Colonic mucosa (tissue), 4 donors: Measurements from ENCODE around the gene TMEM266. TPM values are rescaled to one million over a fixed set of nuclear protein-coding genes. Genes with fewer than 3 reads are reported as not detected.

Source experiments
- DNase-seq: peaks from one replicate; pipeline ENCODE4 v3.0.0-alpha.2; 2020
- H3K27ac ChIP-seq: fragments of 200-600 bp; one replicate; pipeline ENCODE4 v1.8.0; 2021
- H3K27me3 ChIP-seq: fragments of 200-600 bp; one replicate; pipeline ENCODE4 v1.8.0; 2021
- H3K36me3 ChIP-seq: fragments of 200-600 bp; one replicate; pipeline ENCODE4 v1.8.0; 2021
- H3K4me1 ChIP-seq: fragments of 200-600 bp; one replicate; pipeline ENCODE4 v1.8.0; 2021; ENCODE audit warnings: mild to moderate bottlenecking
- H3K4me3 ChIP-seq: fragments of 200-600 bp; one replicate; pipeline ENCODE4 v1.8.0; 2021
- H3K9ac ChIP-seq, 2 donors: one replicate each; pipeline ENCODE4 v1.7.0; 2013; ENCODE audit warnings: control low read depth in 2 of 2, low read depth in 2 of 2, low read length in 2 of 2
- H3K9me3 ChIP-seq: fragments of 200-600 bp; one replicate; pipeline ENCODE4 v1.8.0; 2021
- intact Hi-C: fragments of 100-400 bp; cut with DNase I; formaldehyde crosslinking; loops from one replicate; pipeline ENCODE4 v1.14.1; 2022
- total RNA-seq, 2 donors: library from RNA; stranded (reverse); fragmentation: NEBNext Ultra II Directional in 1 of 2; extraction: Animal tissue kit (Norgen Biotek cat#: 25700) in 1 of 2; gene quantifications; one replicate each; pipeline ENCODE4 v1.2.1, GENCODE V29; 2021
- TF ChIP-seq, protein P1 (sequence below): fragments of 200-600 bp; IDR thresholded peaks from one replicate; pipeline ENCODE4 v1.8.0; 2022; ENCODE audit warnings: antibody characterized with exemption, mild to moderate bottlenecking
- donor health status: healthy.
- donor health status: DM: no; HTN: no; CAD: no.
- donor health status: DM: no; HTN: no; CAD: no.

Gene TMEM266
- total RNA-seq, 2 donors from 2014 or later: not detected

DNA sequence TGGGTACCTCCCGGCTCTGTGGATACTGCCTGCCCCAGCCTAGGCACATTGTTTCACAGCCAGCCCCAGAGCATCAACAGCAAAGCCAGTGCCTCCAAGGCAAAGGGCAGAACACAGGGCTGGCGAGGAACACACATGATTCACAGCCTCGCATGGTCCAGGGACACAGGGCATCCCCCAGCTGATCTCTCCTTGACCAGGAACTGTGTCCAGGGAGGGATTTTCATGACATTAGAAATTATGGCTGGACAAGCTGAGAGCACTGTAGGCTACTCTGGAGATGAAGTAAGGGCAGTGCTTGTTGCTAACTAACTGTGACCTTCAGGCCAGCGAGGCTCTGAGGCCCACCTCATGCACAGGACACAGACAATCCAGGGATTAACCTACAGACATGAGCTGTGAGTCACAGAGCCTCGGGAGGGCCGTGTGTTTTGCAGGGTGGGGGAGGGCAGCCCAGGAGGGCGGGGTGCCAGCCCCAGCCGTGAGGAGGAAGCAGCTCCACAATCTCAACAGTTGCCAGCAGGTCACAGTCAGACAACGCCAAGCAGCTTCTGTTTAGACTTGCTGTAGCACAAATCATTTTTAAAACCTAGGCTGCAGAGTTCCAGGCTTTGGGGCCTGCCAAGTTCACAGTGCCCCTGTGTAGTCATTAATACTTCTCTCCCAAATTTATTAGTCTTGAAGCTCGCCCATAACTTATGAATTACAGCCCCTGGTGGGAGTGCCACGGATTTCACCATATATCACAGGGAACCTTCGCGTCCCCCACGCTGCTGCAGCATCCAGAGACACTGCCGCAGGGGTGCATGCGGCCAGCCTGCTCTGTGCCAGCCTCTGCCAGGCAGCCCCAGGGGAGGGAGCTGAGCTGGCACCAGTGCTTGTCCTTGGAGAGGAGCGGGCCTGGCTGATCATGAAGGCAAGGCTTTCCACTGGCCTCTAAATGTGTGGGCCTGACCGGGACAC, 136.8 kb downstream of the TMEM266 start:
- Histone ChIP-seq H3K4me1 (peaks cover 12% of the 10 kb centered on the region), H3K9ac (peak overlapping the region in 1 of 2 donors; percentile 51), H3K36me3 (no peaks in the 10 kb centered on the region), H3K27ac (peak overlapping the region; percentile 76), H3K27me3 (no peaks in the 10 kb centered on the region), H3K9me3 (no peaks in the 10 kb centered on the region), H3K4me3 (no peak overlapping the region)
- TF ChIP-seq, protein P1, sequence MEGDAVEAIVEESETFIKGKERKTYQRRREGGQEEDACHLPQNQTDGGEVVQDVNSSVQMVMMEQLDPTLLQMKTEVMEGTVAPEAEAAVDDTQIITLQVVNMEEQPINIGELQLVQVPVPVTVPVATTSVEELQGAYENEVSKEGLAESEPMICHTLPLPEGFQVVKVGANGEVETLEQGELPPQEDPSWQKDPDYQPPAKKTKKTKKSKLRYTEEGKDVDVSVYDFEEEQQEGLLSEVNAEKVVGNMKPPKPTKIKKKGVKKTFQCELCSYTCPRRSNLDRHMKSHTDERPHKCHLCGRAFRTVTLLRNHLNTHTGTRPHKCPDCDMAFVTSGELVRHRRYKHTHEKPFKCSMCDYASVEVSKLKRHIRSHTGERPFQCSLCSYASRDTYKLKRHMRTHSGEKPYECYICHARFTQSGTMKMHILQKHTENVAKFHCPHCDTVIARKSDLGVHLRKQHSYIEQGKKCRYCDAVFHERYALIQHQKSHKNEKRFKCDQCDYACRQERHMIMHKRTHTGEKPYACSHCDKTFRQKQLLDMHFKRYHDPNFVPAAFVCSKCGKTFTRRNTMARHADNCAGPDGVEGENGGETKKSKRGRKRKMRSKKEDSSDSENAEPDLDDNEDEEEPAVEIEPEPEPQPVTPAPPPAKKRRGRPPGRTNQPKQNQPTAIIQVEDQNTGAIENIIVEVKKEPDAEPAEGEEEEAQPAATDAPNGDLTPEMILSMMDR: no peak
- DNase-seq: peak; percentile 74
- intact Hi-C loops: no loop called here

DNA sequence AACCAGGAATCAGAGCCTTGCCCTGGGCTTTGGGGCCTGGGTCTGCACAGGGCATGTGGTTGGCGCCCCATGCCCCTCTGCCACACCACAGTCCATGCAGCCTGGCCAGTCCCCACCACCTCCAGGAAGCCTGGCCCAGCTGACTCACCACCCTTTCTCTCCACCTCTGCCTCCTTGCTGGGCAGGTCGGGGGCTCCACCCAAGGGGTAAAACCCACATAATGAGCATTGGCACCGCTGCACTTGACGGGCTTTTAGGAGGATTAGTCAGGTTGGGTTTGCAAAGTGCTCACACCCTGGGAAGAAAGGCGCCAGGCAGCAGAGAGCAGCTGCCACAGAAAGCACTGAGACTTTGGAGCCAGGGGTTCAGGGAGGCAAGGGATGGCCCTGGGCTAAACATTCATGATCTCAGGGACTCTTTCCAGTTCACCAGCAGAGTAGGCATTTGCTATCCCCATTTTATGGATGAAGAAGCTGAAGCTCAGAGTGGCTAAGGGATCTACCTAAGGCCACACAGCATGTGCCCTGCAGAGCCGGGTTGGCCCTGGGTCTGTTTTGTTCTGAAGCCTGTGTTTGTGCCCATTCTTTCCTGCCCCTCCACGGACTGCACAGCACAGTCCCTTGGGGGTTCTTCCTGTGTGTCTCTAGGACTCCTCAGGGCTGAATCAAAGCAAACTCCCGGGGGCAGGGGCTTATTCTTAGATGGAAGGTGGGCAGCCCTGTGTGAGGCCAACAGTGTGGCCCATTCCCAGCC, 138.1 kb downstream of the TMEM266 start:
- peaks cover 11% of the 10 kb centered on the region for H3K4me1 ChIP-seq
- no peak overlapping the region for H3K4me3 ChIP-seq
- H3K27ac ChIP-seq: no peak overlapping the region
- intact Hi-C loops: no loop called here
- H3K27me3 ChIP-seq: no peaks in the 10 kb centered on the region
- peak; percentile 37 for DNase-seq
- H3K9ac ChIP-seq: no peak overlapping the region
- H3K36me3 ChIP-seq: no peaks in the 10 kb centered on the region
- no peaks in the 10 kb centered on the region for H3K9me3 ChIP-seq
- TF ChIP-seq, protein P1: no peak

DNA sequence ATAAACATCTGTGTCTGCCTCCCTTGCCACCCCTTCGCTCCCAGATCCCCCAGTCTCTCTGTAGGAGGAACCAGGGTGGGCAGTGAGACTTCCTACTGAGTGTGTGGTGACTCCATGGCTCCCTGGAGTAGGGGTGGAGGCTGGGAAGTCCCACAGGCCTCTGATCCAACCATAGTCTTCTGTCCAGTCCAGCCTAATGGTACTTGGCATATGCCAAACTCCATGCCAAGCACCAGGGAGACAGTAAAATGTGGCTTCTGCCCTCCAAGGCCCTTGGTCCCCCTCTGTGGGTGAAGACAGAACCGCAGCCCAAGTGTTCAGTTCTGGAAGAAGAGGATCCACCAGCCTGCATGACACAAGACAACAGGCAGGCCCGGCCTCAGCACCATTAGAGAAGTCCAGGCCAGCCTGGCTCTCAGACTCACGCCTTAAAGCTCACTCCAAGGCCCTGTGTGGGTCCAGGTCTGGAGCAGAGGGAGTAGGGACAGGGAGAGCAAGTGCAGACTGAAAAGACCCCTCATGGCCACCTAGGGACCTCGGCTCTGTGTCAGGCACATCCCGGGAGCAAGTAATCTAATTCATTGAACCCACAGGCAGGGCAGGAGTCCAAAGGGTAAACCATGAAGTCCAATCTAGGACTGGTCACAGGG, 138.8 kb downstream of the TMEM266 start:
- Histone ChIP-seq H3K27me3 (no peaks in the 10 kb centered on the region), H3K27ac (no peak overlapping the region), H3K36me3 (no peaks in the 10 kb centered on the region), H3K4me1 (peaks cover 11% of the 10 kb centered on the region), H3K4me3 (no peak overlapping the region), H3K9ac (no peak overlapping the region), H3K9me3 (no peaks in the 10 kb centered on the region)
- TF ChIP-seq, protein P1: no peak
- no peak for DNase-seq
- intact Hi-C loops: no loop called here

DNA sequence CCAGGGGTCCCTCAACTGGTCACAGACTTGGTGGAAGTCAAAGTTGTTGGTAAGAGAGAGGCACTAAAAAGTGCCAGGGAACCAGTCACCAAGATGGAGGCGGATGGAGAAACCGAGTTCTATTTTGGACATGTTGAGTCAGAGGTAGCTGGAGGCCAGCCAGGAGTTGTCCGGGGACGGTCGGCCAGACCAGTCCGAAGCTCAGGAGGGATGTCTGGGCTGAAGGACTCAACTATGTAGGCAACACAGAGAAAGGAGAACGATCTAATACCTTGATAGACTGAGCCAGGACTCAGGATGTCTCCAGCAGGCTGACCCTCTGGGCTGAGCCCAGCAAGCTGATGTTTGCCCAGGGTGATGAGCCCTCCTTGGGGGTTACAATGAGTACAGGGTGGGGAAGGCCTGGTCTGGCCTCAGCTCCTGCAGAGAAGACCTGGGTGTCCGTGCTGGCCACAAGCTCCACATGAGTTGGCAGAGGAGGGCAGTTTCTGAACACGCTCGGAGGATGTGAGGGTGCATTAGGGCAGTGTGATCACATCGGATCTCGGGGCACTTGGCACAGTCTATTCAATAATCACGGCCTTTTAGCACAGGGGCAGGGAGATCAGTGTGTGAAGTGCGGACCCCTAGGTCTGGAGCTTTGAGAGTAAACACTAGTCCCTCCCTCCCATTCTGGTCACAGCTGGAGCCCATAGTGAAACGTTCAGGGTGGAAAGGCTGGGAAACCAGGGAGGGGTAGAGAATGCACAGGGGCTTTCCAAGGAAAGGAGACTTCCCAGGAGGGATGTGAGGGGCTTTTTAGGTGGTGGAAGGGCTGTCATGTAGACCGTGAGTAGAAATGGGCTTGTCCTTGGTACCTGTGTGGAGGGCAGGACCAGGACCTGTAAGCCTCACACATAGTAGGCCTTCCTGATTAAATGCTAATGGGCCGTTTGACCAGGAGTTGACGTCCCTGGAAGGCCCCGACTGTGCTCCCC, 139.6 kb downstream of the TMEM266 start:
- intact Hi-C loops: no loop called here
- DNase-seq: no peak
- Histone ChIP-seq H3K4me3 (no peak overlapping the region), H3K27ac (no peak overlapping the region), H3K9ac (no peak overlapping the region), H3K36me3 (no peaks in the 10 kb centered on the region), H3K4me1 (peaks cover 11% of the 10 kb centered on the region), H3K9me3 (no peaks in the 10 kb centered on the region), H3K27me3 (no peaks in the 10 kb centered on the region)
- TF ChIP-seq, protein P1: no peak
